Stimulated activated naive CD8-positive, alpha-beta T cell treated with anti-CD3 and anti-CD28 coated beads, Interleukin-15, amount 100 ng/mL, for 72 hours (primary cell): ENCODE data around the gene ERVW-1.
"Not testable (repeated sequence)": the region's sequence is repeated elsewhere in the genome, so short reads cannot be mapped to it uniquely, and the experiment has no call there.

Source experiments
- ATAC-seq: fragments of 150-1000 bp; cut with Tn5 transposase; 2 replicates; pipeline ENCODE4 v1.10.0; 2021; ENCODE audit warnings: mild to moderate bottlenecking, moderate library complexity
- DNase-seq, 2 donors: peaks; one replicate each; pipeline ENCODE4 v3.0.0; 2021 to 2022
- H3K27ac Mint-ChIP-seq, 2 donors: one replicate each; pipeline ENCODE4 v1.8.0; 2022; ENCODE audit warnings: mild to moderate bottlenecking in 2 of 2, mixed read lengths in 2 of 2, moderate library complexity in 2 of 2
- H3K27me3 Mint-ChIP-seq: one replicate; pipeline ENCODE4 v1.8.0; 2022; ENCODE audit warnings: mixed read lengths
- H3K4me1 Mint-ChIP-seq: one replicate; pipeline ENCODE4 v1.8.0; 2022; ENCODE audit warnings: mild to moderate bottlenecking, mixed read lengths
- H3K4me3 Mint-ChIP-seq, 2 donors: one replicate each; pipeline ENCODE4 v1.8.0; 2022; ENCODE audit warnings: mild to moderate bottlenecking in 2 of 2, mixed read lengths in 2 of 2, moderate library complexity in 1 of 2
- H3K9me3 Mint-ChIP-seq, 2 donors: one replicate each; pipeline ENCODE4 v1.8.0; 2022; ENCODE audit warnings: mixed read lengths in 2 of 2

Gene ERVW-1, protein sequence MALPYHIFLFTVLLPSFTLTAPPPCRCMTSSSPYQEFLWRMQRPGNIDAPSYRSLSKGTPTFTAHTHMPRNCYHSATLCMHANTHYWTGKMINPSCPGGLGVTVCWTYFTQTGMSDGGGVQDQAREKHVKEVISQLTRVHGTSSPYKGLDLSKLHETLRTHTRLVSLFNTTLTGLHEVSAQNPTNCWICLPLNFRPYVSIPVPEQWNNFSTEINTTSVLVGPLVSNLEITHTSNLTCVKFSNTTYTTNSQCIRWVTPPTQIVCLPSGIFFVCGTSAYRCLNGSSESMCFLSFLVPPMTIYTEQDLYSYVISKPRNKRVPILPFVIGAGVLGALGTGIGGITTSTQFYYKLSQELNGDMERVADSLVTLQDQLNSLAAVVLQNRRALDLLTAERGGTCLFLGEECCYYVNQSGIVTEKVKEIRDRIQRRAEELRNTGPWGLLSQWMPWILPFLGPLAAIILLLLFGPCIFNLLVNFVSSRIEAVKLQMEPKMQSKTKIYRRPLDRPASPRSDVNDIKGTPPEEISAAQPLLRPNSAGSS

DNA sequence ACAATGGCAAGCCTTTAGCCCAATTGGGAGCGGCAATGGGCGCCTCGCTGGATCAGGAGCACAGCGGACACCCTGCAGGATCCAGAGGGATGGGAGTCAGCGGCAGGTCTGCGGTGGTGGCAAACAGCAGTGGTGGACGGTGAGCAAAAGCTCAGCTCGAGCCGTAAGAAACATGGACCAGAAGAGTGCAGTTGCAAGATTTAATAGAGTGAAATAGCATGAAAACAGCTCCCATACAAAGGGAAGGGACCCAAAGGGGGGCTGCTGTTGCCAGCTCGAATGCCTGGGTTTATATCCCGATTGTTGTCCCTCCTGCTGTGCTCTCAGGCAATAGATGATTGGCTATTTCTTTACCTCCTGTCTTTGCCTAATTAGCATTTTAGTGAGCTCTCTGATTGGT lies at the start of gene ERVW-1:
Gene ERVW-1 (minus strand): TSS at position 266 of the 400 bp plus-strand sequence. CDS start 7,565 bp downstream, outside the sequence.
- H3K4me3 Mint-ChIP-seq, H3K9me3 Mint-ChIP-seq, H3K27me3 Mint-ChIP-seq, H3K4me1 Mint-ChIP-seq, H3K27ac Mint-ChIP-seq, DNase-seq, ATAC-seq: not testable (repeated sequence)

DNA sequence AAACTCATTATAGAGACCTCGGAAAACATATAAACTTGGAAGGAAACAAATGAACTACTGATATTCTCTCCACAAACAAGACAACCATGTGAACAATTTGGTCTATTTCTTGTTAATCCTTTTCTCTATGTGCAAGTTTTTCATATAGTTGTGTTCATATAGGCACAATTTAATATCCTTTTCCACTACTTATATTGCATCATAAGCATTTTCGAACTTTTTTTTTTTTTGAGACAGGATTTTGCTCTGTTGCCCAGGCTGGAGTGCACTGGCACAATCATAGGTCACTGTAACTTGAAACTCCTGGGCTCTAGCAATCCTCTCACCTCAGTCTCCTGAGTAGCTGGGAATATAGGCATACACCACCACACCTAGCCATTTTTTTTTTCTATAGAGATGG lies 45.4 kb upstream of the ERVW-1 start:
- Mint-ChIP-seq H3K4me3 (no peak overlapping the region), H3K27ac (no peak overlapping the region), H3K9me3 (no peaks in the 10 kb centered on the region), H3K4me1 (peaks cover 19% of the 10 kb centered on the region), H3K27me3 (no peaks in the 10 kb centered on the region)
- ATAC-seq (no peak), DNase-seq (no peak)

DNA sequence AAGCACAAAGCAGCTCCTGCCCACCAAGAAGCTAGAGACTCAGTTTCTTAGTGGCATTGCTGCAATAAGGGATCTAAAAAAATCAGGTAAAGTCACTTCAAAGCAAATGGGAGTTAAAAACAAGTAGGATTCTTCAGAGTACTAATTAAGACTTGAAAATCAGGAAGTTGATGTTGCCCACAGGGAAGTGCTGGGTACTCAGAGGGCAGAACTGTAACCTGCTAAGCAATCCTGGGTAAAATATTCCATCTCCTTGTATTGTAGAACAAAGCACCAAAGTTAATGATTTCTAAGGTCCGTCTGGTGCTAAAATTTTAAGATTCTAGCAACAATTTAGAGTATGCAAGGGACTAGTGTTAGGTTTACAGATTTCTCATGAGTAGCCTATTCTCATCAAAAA lies 42.3 kb upstream of the ERVW-1 start:
- Mint-ChIP-seq H3K4me1 (peaks cover 6% of the 10 kb centered on the region), H3K27ac (no peak overlapping the region), H3K27me3 (no peaks in the 10 kb centered on the region), H3K9me3 (no peaks in the 10 kb centered on the region), H3K4me3 (no peak overlapping the region)
- no peak for DNase-seq
- no peak for ATAC-seq

DNA sequence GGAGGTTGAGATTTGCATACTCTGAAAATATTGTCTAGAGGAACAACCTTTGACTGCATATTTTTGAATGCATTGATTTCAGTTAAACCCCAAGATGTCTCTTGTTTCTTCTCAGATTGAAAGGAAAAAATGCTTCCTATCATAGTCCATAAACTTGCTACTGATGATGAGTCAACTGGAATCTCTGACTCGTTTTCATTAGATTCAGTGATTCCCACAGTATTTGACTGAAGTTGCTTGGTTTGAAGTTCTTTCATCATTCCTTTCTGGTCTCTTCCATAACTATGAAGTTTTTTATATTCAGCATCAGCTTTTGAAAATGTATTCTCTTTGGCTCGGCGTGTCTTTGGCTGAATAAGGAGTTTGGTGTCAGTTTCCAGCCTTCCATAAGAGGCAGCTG lies 39.9 kb upstream of the ERVW-1 start:
- ATAC-seq (no peak), DNase-seq (no peak)
- Mint-ChIP-seq H3K4me3 (no peak overlapping the region), H3K9me3 (no peaks in the 10 kb centered on the region), H3K27ac (no peak overlapping the region), H3K27me3 (no peaks in the 10 kb centered on the region), H3K4me1 (peaks cover 6% of the 10 kb centered on the region)

DNA sequence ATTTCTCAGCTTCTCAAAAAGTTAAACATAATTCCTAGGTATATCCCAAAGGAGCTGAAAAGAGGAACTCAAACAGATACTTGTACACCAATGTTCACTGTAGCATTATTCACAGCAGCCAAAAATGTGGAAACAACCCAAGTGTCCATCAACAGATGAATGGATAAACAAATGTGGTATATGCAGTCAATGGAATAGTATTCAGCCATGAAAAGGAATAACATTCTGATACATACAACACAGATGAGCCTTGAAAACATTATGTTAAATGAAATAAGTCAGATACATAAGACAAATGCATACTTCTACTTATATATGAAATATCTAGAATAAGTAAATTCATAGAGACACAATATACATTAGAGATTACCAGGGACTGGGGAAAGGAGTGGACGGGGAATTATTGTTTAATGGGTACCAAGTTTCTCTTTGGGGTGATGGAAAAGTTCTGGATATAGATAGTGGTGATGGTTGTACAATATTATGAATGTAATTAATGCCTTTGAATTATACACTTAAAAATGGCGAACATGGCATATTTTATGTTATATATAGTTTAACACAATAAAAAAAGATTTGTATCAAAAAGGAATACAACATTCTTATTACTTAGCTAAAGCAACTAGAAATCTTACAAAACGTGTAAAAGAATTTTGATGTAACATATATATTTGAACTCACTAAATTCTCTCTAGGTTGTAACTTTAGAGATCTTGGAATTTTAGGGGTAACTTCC lies 35.6 kb upstream of the ERVW-1 start:
- H3K27ac Mint-ChIP-seq = no peak overlapping the region
- H3K27me3 Mint-ChIP-seq = no peaks in the 10 kb centered on the region
- no peak for ATAC-seq
- no peak for DNase-seq
- H3K4me1 Mint-ChIP-seq = peaks cover 6% of the 10 kb centered on the region
- no peak overlapping the region for H3K4me3 Mint-ChIP-seq
- no peaks in the 10 kb centered on the region for H3K9me3 Mint-ChIP-seq

DNA sequence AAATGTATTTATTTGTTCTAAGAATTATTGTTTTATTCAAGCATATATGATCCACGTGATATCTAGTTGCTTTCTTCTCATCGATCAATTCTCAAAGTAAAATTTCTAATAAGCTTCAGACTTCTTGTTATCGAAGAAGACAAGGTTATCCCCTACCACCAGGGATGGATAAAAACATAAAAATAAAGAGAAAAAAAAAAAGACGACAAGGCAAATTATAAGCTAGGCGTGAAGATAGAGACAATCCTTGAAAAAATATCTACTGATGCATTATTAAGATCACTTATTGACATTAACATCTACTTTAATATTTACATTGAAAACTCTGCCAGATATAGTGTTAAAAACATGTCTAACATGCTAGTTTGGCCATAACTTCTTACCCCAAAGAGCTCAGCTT lies 31.2 kb upstream of the ERVW-1 start:
- Mint-ChIP-seq H3K4me1 (peaks cover 3% of the 10 kb centered on the region), H3K9me3 (no peaks in the 10 kb centered on the region), H3K27me3 (no peaks in the 10 kb centered on the region), H3K4me3 (no peak overlapping the region), H3K27ac (no peak overlapping the region)
- ATAC-seq = no peak
- no peak for DNase-seq

DNA sequence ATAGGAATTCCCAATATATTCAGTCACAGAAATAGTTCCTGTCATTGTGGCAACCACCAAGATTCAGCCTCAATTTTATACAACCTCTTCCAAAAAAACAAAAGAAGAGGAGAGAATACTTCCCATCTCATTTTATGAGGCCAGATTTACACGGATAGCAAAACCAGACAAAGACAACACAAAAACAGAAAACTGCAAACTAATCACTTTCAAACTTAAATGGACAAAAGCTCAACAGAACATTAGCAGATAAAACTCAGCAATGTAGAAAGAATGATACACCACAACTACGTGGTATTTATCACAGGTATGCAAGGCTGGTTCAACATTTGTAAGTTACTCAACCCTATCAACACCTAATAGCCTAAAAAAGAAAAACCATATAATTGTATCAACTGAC lies 28.6 kb upstream of the ERVW-1 start:
- H3K4me1 Mint-ChIP-seq = peaks cover 6% of the 10 kb centered on the region
- DNase-seq = no peak

DNA sequence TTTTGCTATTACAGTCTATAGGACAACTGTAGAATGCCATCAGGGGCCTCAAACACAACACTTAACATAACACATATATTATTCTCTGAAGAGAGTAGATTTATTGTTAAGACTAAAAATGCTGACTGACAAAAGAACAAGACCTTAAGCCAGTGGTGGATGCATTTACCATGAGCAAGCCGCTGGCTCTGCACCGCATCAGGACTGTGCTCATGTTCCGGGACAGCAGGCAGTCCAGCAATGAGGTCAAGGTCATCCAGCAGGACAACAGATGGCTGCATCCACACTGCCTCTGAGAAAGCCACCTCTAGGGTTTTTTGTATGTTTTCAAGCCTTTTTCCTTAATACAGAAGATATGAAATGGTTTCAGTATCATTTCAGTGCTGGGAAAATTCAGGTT lies 26.8 kb upstream of the ERVW-1 start:
- Mint-ChIP-seq H3K4me1 (peaks cover 6% of the 10 kb centered on the region), H3K27me3 (no peaks in the 10 kb centered on the region), H3K9me3 (no peaks in the 10 kb centered on the region), H3K27ac (no peak overlapping the region), H3K4me3 (no peak overlapping the region)
- no peak for DNase-seq
- no peak for ATAC-seq

More for the DNA sequence above, 28.6 kb upstream of the ERVW-1 start:
- Mint-ChIP-seq H3K9me3 (no peaks in the 10 kb centered on the region), H3K27ac (no peak overlapping the region), H3K4me3 (no peak overlapping the region), H3K27me3 (no peaks in the 10 kb centered on the region)
- ATAC-seq = no peak

DNA sequence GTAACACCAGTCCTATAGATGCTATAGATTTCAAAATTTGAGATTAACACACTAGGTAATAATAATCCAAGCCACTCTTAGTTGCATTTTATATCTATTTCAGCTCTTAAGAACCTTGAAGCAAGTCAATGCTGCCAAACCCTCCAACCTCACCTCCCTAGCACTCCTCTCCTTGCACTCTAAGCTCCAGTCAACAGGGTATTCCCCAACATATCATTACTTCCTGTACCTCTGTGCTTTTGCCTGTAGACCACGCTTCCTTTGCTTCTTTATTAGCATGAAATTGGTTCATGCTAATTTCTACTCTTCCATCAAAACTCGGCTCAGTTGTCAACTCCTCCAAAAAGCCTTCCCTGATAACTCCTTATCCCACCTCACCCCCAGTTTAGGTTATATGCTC lies 26.0 kb upstream of the ERVW-1 start:
- Mint-ChIP-seq H3K27me3 (no peaks in the 10 kb centered on the region), H3K4me3 (no peak overlapping the region), H3K27ac (peak overlapping the region in 1 of 2 donors; percentile 28), H3K4me1 (peaks cover 6% of the 10 kb centered on the region), H3K9me3 (no peaks in the 10 kb centered on the region)
- ATAC-seq (no peak), DNase-seq (no peak)

DNA sequence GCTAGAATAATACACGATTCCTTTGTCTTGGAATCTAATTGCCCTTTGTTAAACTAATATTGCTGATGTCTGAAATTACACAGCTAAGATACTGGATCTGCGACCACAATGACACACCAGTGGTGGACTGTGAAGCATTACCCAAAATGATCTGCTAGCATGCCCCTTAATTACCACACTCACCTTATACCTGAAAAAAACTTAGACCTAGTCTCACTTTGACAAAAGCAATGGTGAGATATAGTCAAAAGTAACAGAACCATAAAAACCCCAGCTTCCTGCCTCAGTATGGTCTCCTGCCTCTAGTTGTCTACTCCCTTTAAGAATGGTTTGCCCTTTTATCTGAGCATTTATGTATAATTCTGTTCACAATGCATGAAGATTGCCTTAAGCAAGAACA lies 20.8 kb upstream of the ERVW-1 start:
- DNase-seq (no peak), ATAC-seq (peak; percentile 97)
- no peaks in the 10 kb centered on the region for H3K4me1 Mint-ChIP-seq
- H3K27ac Mint-ChIP-seq = peak overlapping the region; percentile 49 to 60
- no peaks in the 10 kb centered on the region for H3K27me3 Mint-ChIP-seq
- no peaks in the 10 kb centered on the region for H3K9me3 Mint-ChIP-seq
- H3K4me3 Mint-ChIP-seq = no peak overlapping the region

DNA sequence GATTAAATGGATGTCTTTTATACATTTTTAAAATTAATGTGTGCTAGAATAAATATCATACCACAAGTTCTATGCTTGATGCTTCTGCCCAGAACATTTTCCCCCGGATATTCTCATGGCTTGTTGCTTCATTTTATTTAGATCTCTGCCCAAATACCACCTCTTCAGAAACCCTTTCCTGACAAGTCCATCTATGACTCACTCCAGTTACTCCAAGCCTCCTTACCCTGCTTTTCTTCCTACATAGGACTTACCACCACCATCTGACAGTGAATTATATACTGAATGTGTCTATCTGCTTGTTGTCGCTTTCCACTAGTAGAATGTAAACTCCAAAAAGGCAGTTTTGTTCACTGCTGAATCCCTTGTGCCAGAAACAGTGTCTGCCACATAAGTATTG lies 19.1 kb upstream of the ERVW-1 start:
- H3K4me1 Mint-ChIP-seq = no peaks in the 10 kb centered on the region
- H3K4me3 Mint-ChIP-seq = no peak overlapping the region
- H3K27me3 Mint-ChIP-seq = no peaks in the 10 kb centered on the region
- no peaks in the 10 kb centered on the region for H3K9me3 Mint-ChIP-seq
- DNase-seq = no peak
- H3K27ac Mint-ChIP-seq = no peak overlapping the region
- ATAC-seq = no peak

DNA sequence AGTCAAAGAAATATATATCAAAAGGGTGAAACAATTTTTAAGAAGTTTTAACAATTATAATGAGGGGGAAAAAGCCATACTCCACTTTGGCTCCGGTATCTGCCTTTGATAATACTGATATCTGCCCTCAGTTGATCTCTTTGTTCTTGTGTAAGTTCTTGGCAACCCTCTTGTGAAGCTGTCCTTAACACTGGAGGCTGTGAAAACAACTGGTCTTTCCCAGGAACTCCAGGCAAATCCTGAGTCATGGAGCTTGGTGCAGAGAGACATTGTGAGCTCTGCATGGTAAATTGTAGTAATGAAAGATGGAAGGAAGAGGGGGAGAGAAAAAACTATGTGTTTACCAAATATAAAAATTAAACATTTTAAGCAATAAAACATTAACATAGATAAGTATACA lies 11.9 kb upstream of the ERVW-1 start:
- no peak overlapping the region for H3K4me3 Mint-ChIP-seq
- no peaks in the 10 kb centered on the region for H3K9me3 Mint-ChIP-seq
- no peaks in the 10 kb centered on the region for H3K4me1 Mint-ChIP-seq
- no peaks in the 10 kb centered on the region for H3K27me3 Mint-ChIP-seq
- ATAC-seq (no peak), DNase-seq (no peak)
- H3K27ac Mint-ChIP-seq = no peak overlapping the region

DNA sequence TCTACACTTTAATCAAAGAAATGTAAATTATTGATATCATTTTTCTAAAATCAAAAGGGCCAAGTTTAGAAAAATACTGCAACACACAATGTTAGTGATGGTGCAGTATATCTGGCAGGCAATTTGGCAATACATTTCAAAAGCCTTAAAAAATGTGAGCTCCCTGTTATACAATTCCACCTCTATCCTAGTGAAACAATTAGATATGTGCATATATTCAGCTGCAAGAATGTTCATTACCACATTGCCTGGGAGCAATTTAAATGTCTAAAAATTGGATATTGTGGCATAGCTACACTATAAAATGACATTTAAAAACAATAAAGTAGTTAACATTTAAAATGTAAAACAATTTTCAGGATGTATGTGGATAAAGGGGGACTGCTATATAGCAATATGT lies 10.1 kb upstream of the ERVW-1 start:
- no peak for ATAC-seq
- H3K4me1 Mint-ChIP-seq = no peaks in the 10 kb centered on the region
- H3K27me3 Mint-ChIP-seq = no peaks in the 10 kb centered on the region
- no peak for DNase-seq
- no peak overlapping the region for H3K27ac Mint-ChIP-seq
- H3K9me3 Mint-ChIP-seq = no peaks in the 10 kb centered on the region
- no peak overlapping the region for H3K4me3 Mint-ChIP-seq

DNA sequence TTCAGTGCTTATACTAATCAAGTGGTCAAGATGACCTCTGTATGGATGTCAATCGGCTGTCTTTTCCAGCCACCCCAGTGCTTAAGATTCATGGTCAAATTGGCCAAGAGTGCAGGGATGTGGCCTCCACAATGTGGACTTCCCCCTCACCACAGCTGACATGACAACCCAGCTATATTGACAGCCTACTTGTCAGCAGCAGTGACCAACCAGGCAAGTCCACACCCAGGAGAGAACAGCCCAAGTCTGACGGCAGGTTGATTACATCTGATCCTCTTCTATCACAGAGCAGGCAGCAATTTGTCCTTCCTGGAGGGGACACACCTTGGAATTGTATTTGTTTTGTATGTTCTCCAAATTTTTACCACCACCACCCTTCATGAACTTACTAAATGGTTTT lies 8.2 kb upstream of the ERVW-1 start:
- DNase-seq (no peak), ATAC-seq (no peak)
- H3K4me3 Mint-ChIP-seq = no peak overlapping the region
- H3K27me3 Mint-ChIP-seq = no peaks in the 10 kb centered on the region
- H3K4me1 Mint-ChIP-seq = no peaks in the 10 kb centered on the region
- H3K27ac Mint-ChIP-seq = no peak overlapping the region
- H3K9me3 Mint-ChIP-seq = no peaks in the 10 kb centered on the region

DNA sequence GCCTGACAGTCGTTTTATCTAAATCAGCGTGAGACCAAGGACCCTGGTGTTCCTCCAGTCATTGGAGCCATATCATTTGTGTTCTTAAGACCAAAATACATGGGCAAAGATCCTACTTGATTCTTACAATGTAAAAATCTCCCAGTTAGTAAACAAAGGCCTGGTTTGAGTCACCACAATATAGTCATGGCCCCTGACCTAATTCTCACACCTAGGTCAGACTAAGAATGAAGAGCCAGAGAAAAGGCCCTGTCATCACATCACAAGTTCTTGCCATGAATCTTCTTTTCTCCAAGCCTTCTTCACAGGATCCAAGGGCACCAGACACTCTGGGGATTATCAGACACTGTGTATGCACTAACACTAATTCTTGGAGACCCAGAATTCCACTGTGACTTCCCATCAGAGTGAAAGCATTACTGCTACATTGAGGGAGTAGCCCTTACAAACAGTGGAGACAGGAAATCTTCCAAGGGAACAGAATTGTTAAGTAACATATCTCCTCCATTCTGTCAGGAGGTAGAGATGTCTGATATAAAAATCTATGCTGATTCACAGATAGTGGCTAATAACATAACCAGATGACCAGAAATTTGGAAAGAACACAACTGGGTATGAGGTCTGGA lies 7.6 kb upstream of the ERVW-1 start:
- H3K4me3 Mint-ChIP-seq = no peak overlapping the region
- ATAC-seq (peak; percentile 54), DNase-seq (no peak)
- no peak overlapping the region for H3K27ac Mint-ChIP-seq
- H3K27me3 Mint-ChIP-seq = no peaks in the 10 kb centered on the region
- H3K9me3 Mint-ChIP-seq = no peaks in the 10 kb centered on the region
- no peaks in the 10 kb centered on the region for H3K4me1 Mint-ChIP-seq

DNA sequence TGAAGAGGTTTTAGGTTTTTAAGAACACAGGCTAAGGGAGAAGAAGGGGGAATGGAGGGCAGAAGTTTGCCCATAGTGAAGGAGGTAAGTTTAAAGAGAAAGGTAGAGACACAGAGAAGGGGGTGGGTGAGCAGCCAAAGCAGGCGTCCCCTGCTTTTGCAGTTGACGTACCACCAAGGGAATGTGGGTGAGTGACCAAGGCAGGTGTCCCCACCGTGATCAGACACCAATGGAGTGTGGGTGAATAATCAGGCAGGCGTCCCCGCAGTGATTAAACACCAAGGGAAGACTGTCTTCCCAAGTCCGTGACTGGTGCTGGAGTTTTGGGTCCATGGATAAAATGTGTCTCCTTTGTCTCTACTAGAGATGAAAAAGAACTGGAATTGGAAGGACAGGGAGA lies 6.5 kb upstream of the ERVW-1 start:
- DNase-seq, H3K4me1 Mint-ChIP-seq, H3K27me3 Mint-ChIP-seq, H3K4me3 Mint-ChIP-seq, H3K27ac Mint-ChIP-seq, H3K9me3 Mint-ChIP-seq, ATAC-seq: not testable (repeated sequence)
